IPS DF 19.7 (cell line): ENCODE data around the gene STK39.

Experiments used
- DNase-seq: peaks from one replicate; pipeline ENCODE4 v3.0.0-alpha.2; 2013; ENCODE audit warnings: low read depth, low spot score

Gene STK39

GRCh38 chr2:167961536-167962048 is 285.8 kb downstream of the STK39 start:
- DNase-seq = no peak

- no peak for DNase-seq
Measured at GRCh38 chr2:167960089-167960747, 287.2 kb downstream of the STK39 start.

GRCh38 chr2:167957662-167958061 is 289.7 kb downstream of the STK39 start:
- DNase-seq = no peak

GRCh38 chr2:167955264-167955906 is 292.0 kb downstream of the STK39 start:
- DNase-seq = no peak

GRCh38 chr2:167954495-167954894 is 292.9 kb downstream of the STK39 start:
- DNase-seq = no peak

GRCh38 chr2:167953776-167954175 is 293.6 kb downstream of the STK39 start:
- no peak for DNase-seq

- DNase-seq = no peak
Measured at GRCh38 chr2:167950571-167950970, 296.8 kb downstream of the STK39 start.

- DNase-seq = peak; percentile 17
Measured at GRCh38 chr2:167946441-167946841, 301.0 kb downstream of the STK39 start.

GRCh38 chr2:167945660-167946368 is 301.6 kb downstream of the STK39 start:
- no peak for DNase-seq

GRCh38 chr2:167944825-167945659 is 302.4 kb downstream of the STK39 start:
- DNase-seq = no peak

GRCh38 chr2:167943897-167944296 is 303.5 kb downstream of the STK39 start:
- DNase-seq = no peak

- no peak for DNase-seq
Measured at GRCh38 chr2:167943368-167943767, 304.0 kb downstream of the STK39 start.

- no peak for DNase-seq
Measured at GRCh38 chr2:167942366-167943081, 304.9 kb downstream of the STK39 start.

- no peak for DNase-seq
Measured at GRCh38 chr2:167941604-167942003, 305.8 kb downstream of the STK39 start.

GRCh38 chr2:167940734-167941507 is 306.5 kb downstream of the STK39 start:
- DNase-seq = no peak

GRCh38 chr2:167940346-167940725 is 307.1 kb downstream of the STK39 start:
- no peak for DNase-seq

GRCh38 chr2:167939514-167940345 is 307.7 kb downstream of the STK39 start:
- DNase-seq = no peak

GRCh38 chr2:167937403-167937802 is 310.0 kb downstream of the STK39 start:
- DNase-seq = no peak

- no peak for DNase-seq
Measured at GRCh38 chr2:167935803-167936110, 311.6 kb downstream of the STK39 start.
